SU-DHL-6 (cell line): Measurements from ENCODE around the gene KDM2A.

Experiments used
- H2AFZ ChIP-seq: fragments of 200-600 bp; sonication (generic); 2 replicates; pipeline ENCODE4 v1.6.1; 2014; ENCODE audit warnings: low read depth, mild to moderate bottlenecking, moderate library complexity, mixed read lengths, antibody characterized with exemption, low read length; ENCODE audit not compliant: severe bottlenecking
- H3F3A ChIP-seq: fragments of 200-600 bp; shearing (Covaris generic); 2 replicates; pipeline ENCODE4 v1.6.0; 2016; ENCODE audit warnings: antibody characterized with exemption, mild to moderate bottlenecking; ENCODE audit not compliant: insufficient read depth
- H3K27ac ChIP-seq: fragments of 200-600 bp; sonication (generic); 2 replicates; pipeline ENCODE4 v1.5.1; 2016; ENCODE audit warnings: low read depth, mild to moderate bottlenecking, low read length, moderate library complexity, mixed read lengths
- H3K27me3 ChIP-seq: fragments of 200-600 bp; sonication (generic), shearing (Covaris generic); 2 replicates; pipeline ENCODE4 v1.6.0; 2014; ENCODE audit warnings: mild to moderate bottlenecking, low read length
- H3K36me3 ChIP-seq: fragments of 200-600 bp; sonication (generic); 2 replicates; pipeline ENCODE4 v1.6.1; 2014; ENCODE audit warnings: mild to moderate bottlenecking, low read length, mixed read lengths
- H3K4me2 ChIP-seq: fragments of 300-600, 200-600 bp; shearing (Covaris generic), sonication (generic); 2 replicates; pipeline ENCODE4 v1.6.0; 2014; ENCODE audit warnings: low read length, low read depth, mild to moderate bottlenecking; ENCODE audit not compliant: poor library complexity, severe bottlenecking
- H3K4me3 ChIP-seq: fragments of 200-600 bp; sonication (generic); 2 replicates; pipeline ENCODE4 v1.5.1; 2014; ENCODE audit warnings: antibody characterized with exemption, low read length, mild to moderate bottlenecking, mixed read lengths; ENCODE audit not compliant: insufficient read depth, poor library complexity, severe bottlenecking
- H3K79me2 ChIP-seq: fragments of 200-600 bp; sonication (generic); 2 replicates; pipeline ENCODE4 v1.6.1; 2014; ENCODE audit warnings: mild to moderate bottlenecking, low read length, moderate library complexity; ENCODE audit not compliant: insufficient read depth
- H3K9ac ChIP-seq: fragments of 200-600 bp; sonication (generic); 2 replicates; pipeline ENCODE4 v1.7.0; 2014; ENCODE audit warnings: mild to moderate bottlenecking, low read length
- H3K9me2 ChIP-seq: fragments of 200-600 bp; sonication (generic); replicated peaks from 2 replicates; pipeline ENCODE4 v1.6.1; 2014; ENCODE audit warnings: low read length; ENCODE audit not compliant: insufficient read depth
- H3K9me3 ChIP-seq: fragments of 200-600 bp; sonication (generic); 2 replicates; pipeline ENCODE4 v1.6.1; 2014; ENCODE audit warnings: low read length, mixed read lengths; ENCODE audit not compliant: insufficient read depth
- H4K20me1 ChIP-seq: fragments of 200-600 bp; sonication (generic); 2 replicates; pipeline ENCODE4 v1.6.1; 2014; ENCODE audit warnings: low read depth, mild to moderate bottlenecking, antibody characterized with exemption, low read length, moderate library complexity, mixed read lengths
- CTCF ChIP-seq: fragments of 200-600 bp; sonication (generic); IDR thresholded peaks from one replicate; pipeline ENCODE4 v1.5.1; 2017; ENCODE audit warnings: antibody characterized with exemption, mild to moderate bottlenecking, low read length, moderate library complexity; ENCODE audit not compliant: insufficient read depth, poor library complexity, severe bottlenecking
- EZH2phosphoT487 ChIP-seq: fragments of 200-600 bp; sonication (generic), shearing (Covaris generic); conservative IDR thresholded peaks from 2 replicates; pipeline ENCODE4 v1.6.1; 2018; ENCODE audit warnings: mild to moderate bottlenecking, antibody characterized with exemption, low read length, moderate library complexity, mixed read lengths

The KDM2A gene

GRCh38 chr11:67083786-67084366 lies 35.2 kb upstream of the KDM2A start:
- Histone ChIP-seq H4K20me1 (no peaks in the 10 kb centered on the region), H3K9me2 (no peaks in the 10 kb centered on the region), H3F3A (no peaks in the 10 kb centered on the region), H3K79me2 (no peaks in the 10 kb centered on the region), H3K36me3 (no peaks in the 10 kb centered on the region), H3K4me2 (no peak overlapping the region), H3K4me3 (no peak overlapping the region), H3K27ac (no peak overlapping the region), H3K27me3 (no peaks in the 10 kb centered on the region), H2AFZ (no peak overlapping the region), H3K9me3 (no peaks in the 10 kb centered on the region), H3K9ac (no peak overlapping the region)
- TF ChIP-seq EZH2phosphoT487 (no peak), CTCF (no peak)

GRCh38 chr11:67085617-67086016 lies 33.4 kb upstream of the KDM2A start:
- no peaks in the 10 kb centered on the region for H3K27me3 ChIP-seq
- no peak for TF ChIP-seq CTCF
- TF ChIP-seq EZH2phosphoT487: no peak
- H3K9me3 ChIP-seq: no peaks in the 10 kb centered on the region
- H3K36me3 ChIP-seq: no peaks in the 10 kb centered on the region
- H3K79me2 ChIP-seq: no peaks in the 10 kb centered on the region
- no peaks in the 10 kb centered on the region for H3K9me2 ChIP-seq
- no peak overlapping the region for H2AFZ ChIP-seq
- H3F3A ChIP-seq: no peaks in the 10 kb centered on the region
- H3K4me3 ChIP-seq: no peak overlapping the region
- H3K9ac ChIP-seq: no peak overlapping the region
- H3K4me2 ChIP-seq: no peak overlapping the region
- no peaks in the 10 kb centered on the region for H4K20me1 ChIP-seq
- H3K27ac ChIP-seq: no peak overlapping the region

- TF ChIP-seq CTCF: no peak
- TF ChIP-seq EZH2phosphoT487: no peak
- Histone ChIP-seq H3K9ac (no peak overlapping the region), H3K4me3 (no peak overlapping the region), H3F3A (no peaks in the 10 kb centered on the region), H3K9me2 (no peaks in the 10 kb centered on the region), H3K4me2 (no peak overlapping the region), H3K36me3 (no peaks in the 10 kb centered on the region), H2AFZ (no peak overlapping the region), H4K20me1 (no peaks in the 10 kb centered on the region), H3K79me2 (no peaks in the 10 kb centered on the region), H3K9me3 (no peaks in the 10 kb centered on the region), H3K27me3 (no peaks in the 10 kb centered on the region), H3K27ac (no peak overlapping the region)
Measured at GRCh38 chr11:67090717-67091116, 28.3 kb upstream of the KDM2A start.

- H2AFZ ChIP-seq: no peak overlapping the region
Measured at GRCh38 chr11:67095214-67095507, 23.9 kb upstream of the KDM2A start.

More at GRCh38 chr11:67095214-67095507, 23.9 kb upstream of the KDM2A start:
- Histone ChIP-seq H3K9me3 (no peaks in the 10 kb centered on the region), H3K27me3 (no peaks in the 10 kb centered on the region), H3K4me3 (no peak overlapping the region), H3K9me2 (no peaks in the 10 kb centered on the region), H3K27ac (no peak overlapping the region), H3K79me2 (no peaks in the 10 kb centered on the region), H3K9ac (no peak overlapping the region), H3K4me2 (no peak overlapping the region), H4K20me1 (no peaks in the 10 kb centered on the region), H3F3A (no peaks in the 10 kb centered on the region), H3K36me3 (no peaks in the 10 kb centered on the region)
- TF ChIP-seq CTCF (no peak), EZH2phosphoT487 (no peak)
